ENCODE results near the gene EXD3. TPM values are rescaled to one million over a fixed set of nuclear protein-coding genes. Genes with fewer than 3 reads are reported as not detected.

Gene EXD3
- total and polyA plus RNA-seq, 2 of the 13 experiments (the other 11 are each of a cell fraction or from before 2014, with no cell fraction given): 2.7 to 4.8 TPM

DNA sequence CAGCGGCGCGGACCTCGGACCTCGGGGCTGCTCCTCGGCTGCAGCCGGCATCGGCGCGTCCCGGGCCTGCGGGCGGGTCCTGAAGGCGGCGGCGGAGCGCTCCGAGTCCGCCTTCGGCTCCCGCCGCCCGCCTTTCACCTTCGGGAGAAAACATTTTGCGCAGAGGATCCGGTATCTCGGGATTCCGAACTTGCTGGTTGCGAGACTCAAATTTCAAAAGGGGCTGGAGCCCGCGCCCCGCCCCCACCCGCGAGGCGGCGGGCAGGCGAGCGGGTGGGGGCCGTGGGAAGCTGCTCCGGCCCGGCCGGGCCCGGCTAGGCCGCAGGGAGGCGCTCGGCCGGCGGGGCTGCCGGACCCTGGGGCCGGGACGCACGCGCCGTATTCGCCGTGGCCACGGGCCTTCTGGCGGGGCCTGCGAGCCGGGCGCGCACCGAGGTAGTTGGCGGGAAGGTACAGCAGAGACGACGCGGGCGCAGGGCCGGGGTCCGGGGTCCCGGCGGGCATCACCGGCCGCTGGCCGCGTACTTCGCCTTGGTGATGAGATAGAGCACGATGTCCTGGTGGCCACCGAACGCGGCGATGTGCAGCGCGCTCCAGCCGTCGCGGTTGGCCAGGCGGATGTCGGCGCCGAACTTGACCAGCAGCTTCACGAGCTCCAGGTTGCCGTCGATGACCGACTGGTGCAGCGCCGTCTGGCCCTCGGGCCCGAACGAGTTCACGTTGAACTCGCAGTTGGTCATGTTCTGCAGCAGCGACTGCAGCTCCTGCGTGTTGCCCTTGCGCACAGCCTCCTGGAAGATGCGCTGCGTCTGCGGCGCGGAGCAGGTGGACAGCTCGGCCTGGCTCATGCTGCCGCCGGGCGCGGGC lies 121.6 kb downstream of the EXD3 start (continued):
- TF ChIP-seq NFIB (CRISPR knock-in tag; IDR thresholded peaks at IDR 0.05; ENCODE audit: borderline replicate concordance): no peak
- TF ChIP-seq ZNF800 (CRISPR knock-in tag; IDR thresholded peaks at IDR 0.05): peak; percentile 99
- TF ChIP-seq, protein P1, sequence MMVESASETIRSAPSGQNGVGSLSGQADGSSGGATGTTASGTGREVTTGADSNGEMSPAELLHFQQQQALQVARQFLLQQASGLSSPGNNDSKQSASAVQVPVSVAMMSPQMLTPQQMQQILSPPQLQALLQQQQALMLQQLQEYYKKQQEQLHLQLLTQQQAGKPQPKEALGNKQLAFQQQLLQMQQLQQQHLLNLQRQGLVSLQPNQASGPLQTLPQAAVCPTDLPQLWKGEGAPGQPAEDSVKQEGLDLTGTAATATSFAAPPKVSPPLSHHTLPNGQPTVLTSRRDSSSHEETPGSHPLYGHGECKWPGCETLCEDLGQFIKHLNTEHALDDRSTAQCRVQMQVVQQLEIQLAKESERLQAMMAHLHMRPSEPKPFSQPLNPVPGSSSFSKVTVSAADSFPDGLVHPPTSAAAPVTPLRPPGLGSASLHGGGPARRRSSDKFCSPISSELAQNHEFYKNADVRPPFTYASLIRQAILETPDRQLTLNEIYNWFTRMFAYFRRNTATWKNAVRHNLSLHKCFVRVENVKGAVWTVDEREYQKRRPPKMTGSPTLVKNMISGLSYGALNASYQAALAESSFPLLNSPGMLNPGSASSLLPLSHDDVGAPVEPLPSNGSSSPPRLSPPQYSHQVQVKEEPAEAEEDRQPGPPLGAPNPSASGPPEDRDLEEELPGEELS (CRISPR knock-in tag; IDR thresholded peaks at IDR 0.05): no peak
- no peak for TF ChIP-seq LBX2 (CRISPR knock-in tag; IDR thresholded peaks at IDR 0.05; ENCODE audit: borderline replicate concordance)
- TF ChIP-seq RNF2 (conservative IDR thresholded peaks at IDR 0.05; ENCODE audit: low read depth): no peak; the same call in 1 of the 2 replicates
- TF ChIP-seq CEBPB (IDR thresholded peaks at IDR 0.05; ENCODE audit: borderline replicate concordance, low read depth, low read length): no peak
- TF ChIP-seq ZNF776 (CRISPR knock-in tag; IDR thresholded peaks at IDR 0.05): peak; percentile 37; the same call in 1 of the 2 replicates
- no peak for TF ChIP-seq ZNF33A (CRISPR knock-in tag; IDR thresholded peaks at IDR 0.05; ENCODE audit: borderline replicate concordance)
- no peak for TF ChIP-seq HINFP (CRISPR knock-in tag; IDR thresholded peaks at IDR 0.05; ENCODE audit: low read depth)
- TF ChIP-seq TOE1 (CRISPR knock-in tag; IDR thresholded peaks at IDR 0.05): no peak
- no peak for TF ChIP-seq DNMT1 (CRISPR knock-in tag; IDR thresholded peaks at IDR 0.05)
- TF ChIP-seq GLI4 (CRISPR knock-in tag; IDR thresholded peaks at IDR 0.05; ENCODE audit: borderline replicate concordance): no peak
- no peak for TF ChIP-seq ZNF460 (CRISPR knock-in tag; IDR thresholded peaks at IDR 0.05; ENCODE audit: borderline replicate concordance)
- TF ChIP-seq ZNF75D (CRISPR knock-in tag; IDR thresholded peaks at IDR 0.05; ENCODE audit: borderline replicate concordance): no peak
- 0 out of 2 replicates have a peak, but pooled peaks have one; percentile 18 for TF ChIP-seq SP4 (CRISPR knock-in tag; IDR thresholded peaks at IDR 0.05)
- TF ChIP-seq ZNF552 (CRISPR knock-in tag; IDR thresholded peaks at IDR 0.05; ENCODE audit: borderline replicate concordance): peak; percentile 39; the same call in 1 of the 2 replicates
- TF ChIP-seq HNRNPLL (IDR thresholded peaks at IDR 0.05; ENCODE audit: low read depth, low read length, poor library complexity, severe bottlenecking): peak; percentile 63
- no peak for TF ChIP-seq ZNF703 (CRISPR knock-in tag; IDR thresholded peaks at IDR 0.05; ENCODE audit: borderline replicate concordance)
- TF ChIP-seq ZNF740 (CRISPR knock-in tag; IDR thresholded peaks at IDR 0.05): 0 out of 2 replicates have a peak, but pooled peaks have one; percentile 25
- no peak for TF ChIP-seq JDP2 (CRISPR knock-in tag; IDR thresholded peaks at IDR 0.05; ENCODE audit: borderline replicate concordance)
- TF ChIP-seq ZNF251 (CRISPR knock-in tag; IDR thresholded peaks at IDR 0.05): no peak
